GM04503 (cell line): Measurements from ENCODE around the gene GPR55.

ENCODE experiments used
- DNase-seq: peaks from one replicate; pipeline ENCODE4 v3.0.0-alpha.2; 2012; ENCODE audit warnings: low read depth

GPR55 gene

DNA sequence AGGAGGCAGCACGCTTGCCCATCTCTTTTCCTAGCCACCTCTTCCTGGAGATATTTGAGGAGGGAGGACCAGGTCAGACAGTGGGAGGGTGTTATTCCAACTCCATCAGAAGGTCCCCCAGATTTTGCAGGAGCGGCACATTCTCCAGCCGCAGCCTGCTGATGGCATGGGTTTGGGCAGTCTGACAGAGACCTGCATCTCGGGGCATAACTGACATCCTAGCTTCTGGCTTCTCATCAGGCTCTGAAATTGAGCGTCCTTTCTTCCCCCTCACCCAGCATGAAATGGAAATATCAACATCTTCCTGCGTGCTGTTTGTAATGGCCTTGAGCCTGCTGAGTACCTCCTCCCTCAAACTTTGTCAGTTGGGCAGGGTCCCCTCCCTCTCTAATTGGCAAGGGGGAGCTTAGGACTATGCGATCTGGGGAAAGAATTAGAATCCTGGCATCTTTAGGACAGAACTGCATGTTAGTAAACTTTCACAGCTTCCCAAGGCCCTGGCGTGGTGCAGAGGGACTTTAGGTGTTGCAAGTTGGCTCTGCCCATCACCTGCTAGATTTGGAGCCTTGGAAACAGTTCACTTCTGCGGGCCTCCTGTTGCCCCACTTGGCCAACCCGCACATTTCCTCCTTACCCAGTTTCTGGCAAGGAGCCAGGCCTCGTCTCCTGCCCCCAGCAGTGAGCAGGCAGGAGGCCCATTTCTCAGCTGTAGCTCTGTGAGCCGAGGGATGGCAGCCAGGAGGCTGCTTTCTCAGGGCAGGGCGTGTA is 58.1 kb downstream of the GPR55 start:
- no peak for DNase-seq

DNA sequence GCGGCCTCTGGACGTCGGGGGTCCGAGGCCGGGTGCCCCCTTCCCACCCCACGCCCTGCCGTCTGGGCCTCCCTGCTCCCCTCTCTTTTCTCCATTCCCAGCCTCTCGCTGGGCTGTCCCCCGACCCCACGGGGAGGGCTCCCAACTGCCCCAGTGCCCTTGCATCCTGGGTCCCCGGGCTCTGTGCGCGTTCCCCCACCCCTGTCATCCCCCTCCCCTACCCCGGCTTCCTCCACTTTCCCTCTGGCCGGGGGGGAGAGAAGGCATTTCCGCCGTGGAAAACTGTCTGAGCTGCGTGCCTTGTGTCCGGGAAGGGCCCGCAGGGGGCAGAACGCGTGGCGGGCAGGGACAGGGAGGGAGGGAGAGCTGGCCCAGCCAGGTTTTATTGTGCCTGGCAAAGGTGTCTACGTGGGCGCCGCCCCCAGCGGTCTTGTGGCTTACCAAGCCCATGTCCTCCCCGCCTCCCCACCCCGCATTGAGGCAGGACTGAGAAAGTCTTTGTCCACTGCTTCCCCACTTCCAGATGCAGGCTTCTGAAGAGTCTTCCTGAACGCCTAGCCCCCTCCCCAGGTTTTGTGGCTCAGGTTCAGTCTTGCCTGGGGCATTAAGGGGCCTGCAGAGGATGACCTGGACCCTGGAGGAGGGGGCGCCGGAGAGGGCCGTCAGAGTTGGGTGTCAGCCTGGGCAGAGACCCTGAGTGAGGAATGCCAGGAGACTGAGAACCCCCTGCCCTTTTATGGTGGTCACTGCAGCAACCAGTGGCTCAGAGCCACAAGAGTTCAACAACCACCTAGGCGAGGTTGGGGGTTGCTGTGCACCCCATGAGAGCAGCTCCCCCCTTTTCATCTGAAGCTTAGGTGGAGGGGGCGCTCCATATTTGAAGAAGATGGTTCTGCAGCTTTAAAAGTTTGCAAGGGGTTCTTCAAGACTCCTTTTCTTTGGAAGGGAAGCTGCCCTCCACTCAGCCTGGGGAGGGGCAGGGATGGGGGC is 59.0 kb downstream of the GPR55 start:
- DNase-seq, result no peak

DNA sequence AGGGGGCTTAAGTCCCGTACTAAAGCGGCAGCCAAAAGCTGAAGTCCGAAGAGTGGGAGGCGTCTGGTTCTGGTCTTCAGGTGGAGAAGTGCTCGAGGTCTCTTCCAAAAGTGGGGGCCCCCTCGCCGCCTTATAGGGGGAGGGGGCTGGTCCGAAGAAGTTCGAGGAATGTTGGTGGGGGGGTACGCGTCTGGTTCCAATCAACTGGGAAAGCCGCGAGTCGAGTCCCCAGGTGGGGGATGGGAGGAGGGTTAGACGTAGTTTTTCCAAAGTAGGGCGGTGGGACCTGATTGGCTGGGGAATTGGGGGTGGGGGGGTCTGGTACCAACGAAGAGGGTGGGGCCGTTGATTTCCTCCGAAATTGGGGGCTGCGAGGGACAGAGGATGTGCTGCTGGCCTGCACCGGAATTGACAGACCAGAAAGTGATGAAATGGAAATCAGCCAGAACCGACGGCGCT is 59.7 kb downstream of the GPR55 start:
- DNase-seq, result no peak

DNA sequence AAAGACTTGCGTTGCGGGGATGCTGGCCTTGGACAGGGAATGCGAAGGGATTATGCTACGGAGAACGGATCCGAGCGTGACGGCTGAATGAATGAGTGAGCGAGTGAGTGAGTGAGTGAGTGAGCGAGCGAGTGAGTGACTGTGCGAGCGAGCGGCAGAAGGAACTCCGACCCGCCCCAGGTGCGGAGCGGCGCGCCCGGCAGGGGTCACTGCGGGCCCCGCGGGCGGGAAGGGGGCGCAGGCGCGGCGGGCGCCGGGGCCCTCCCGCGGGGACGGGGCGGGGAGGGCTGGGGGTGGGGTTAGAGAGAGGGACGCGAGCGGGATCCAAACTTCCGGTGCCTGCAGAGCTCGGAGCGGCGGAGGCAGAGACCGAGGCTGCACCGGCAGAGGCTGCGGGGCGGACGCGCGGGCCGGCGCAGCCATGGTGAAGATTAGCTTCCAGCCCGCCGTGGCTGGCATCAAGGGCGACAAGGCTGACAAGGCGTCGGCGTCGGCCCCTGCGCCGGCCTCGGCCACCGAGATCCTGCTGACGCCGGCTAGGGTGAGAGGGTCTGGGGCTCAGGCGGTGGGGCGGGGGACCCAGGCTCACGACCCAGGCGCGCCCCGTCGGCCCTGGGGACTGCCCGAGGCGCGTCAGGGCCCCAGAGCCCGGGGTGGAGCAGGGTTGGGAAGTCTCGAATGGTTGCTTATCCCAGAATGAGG is 60.3 kb downstream of the GPR55 start, which contains the start of gene ITM2C:
Gene ITM2C, plus strand, starts transcription at position 338 of the 702 bp plus-strand sequence. Its CDS starts 84 bp downstream, at position 422.
- no peak for DNase-seq

DNA sequence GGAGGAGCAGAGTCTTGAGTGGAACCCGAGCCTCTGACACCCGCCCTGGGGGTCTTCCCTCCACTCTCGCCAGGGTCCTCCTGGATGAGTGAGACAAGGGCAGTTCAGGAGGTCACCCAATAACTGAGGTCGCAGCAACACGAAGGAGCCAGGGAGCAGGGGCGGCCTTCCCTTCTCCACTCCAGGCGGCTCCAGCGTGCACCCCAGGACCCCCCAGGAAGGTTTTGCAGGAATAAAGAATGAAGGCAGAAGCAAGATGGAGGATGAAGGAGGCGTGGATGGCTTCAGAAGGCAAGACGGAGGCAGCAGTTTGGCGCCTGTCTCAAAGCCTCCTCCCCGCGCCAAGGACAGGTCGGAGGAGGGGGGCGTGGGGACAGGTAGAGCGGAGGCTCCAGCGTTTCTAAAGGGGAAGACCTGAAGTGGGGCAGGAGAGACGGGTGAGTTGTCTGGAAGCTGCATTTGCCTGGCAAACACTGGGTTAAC is 60.9 kb downstream of the GPR55 start:
- no peak for DNase-seq

DNA sequence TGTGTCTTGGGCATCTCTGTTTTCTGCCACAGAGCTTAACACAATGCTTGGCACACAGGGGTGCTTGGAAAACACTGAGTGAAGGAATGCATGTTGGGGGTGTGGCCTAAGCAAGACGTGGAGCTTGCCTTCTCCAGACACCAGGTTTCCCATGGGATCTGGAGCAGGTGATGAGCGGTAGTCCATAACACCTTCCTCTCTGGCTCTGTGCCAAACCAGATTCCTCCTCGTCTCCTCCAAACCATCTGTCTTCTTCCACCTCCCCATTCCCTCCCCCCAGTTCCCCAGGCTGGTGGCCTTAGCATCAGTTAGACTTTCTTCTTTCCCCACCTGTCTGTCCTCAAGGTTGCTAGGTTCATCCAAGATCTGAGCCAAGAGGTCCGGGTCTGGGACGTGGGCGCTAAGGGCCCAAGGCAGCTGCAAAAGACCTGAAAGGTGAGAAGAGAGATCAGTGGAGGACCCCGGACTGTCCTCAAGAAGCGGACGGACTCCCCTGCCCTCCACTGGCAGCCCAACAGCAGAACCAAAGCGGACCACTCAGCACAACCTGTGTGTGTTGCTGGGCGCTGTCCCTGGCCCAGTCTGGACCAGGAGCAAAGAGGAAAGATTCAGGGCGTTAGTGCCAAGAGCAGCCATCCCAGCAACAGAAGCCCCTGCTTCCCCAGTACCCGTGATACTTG is 61.5 kb downstream of the GPR55 start:
- no peak for DNase-seq

DNA sequence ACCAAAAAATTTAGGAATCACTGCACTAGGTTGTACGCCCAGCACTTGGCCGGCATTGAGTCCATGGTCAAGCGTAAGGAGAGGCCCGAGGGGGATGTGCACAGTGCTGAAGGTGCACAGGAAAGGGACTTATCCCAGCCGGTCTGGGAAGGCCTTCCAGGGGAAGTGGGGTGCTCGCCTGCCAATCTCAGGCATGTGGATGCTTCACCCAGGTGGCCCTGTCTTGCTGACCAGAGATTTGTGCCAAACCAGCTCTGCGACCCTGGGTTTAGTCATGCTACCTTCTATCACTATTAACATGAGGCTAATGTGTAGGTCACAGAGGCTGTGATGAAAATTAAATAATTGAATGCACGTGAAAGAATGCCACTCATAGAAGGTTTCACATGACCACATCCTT is 62.0 kb downstream of the GPR55 start:
- DNase-seq, result no peak

DNA sequence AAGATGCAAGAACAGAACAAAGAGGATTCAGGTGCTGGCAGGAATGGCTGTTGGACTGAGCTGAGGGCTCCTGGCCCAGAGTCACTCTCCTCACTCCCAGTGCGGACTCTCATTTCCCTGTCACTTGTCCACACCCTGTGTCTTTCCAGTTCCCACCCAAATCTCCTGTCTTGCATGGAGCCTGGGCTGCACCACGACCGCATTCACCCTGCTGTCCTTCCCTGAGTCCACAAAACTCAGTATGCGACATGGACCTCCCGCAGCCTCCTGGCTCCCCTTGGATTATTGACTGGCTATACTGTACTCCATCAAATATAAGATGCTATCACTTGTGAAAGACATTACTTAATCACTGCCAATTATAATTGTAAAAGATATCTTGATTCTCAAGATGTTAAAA is 62.8 kb downstream of the GPR55 start:
- DNase-seq, result no peak

DNA sequence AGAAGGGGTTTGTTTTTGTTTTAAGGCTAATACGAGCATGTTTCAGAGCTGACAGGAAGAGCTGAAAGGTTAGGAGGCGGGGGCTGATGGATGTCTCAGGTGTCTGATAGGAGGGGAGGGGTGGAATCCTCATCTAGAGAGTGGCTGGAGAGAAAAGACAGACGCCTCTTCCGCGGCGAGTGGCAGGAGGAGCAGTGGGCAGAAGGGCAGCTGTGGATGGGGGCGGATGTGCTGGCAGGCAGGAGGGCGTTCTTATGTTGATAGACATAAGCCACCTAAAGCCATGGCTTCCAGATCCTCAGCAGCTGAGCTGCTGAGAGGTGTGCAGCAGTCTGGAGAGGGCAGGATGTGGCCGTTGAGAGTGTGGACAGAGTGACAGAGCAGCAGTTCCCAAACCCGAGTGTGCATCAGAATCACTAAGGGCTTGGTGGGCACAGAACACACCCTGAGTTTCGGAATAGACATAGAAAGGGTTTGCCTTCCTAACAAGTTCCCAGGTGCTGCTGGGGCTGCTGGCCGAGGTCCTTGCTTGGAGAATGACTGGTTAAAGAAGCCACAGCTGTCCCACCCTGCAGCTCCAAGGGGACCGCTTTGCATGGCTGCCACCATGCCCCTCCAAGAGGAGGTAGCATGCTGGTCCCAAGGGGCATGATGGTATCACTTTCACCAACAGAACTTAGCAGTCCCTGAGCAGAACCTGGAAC is 63.3 kb downstream of the GPR55 start:
- DNase-seq, result no peak
